Measurements from ENCODE around the gene FHOD3.

DNA sequence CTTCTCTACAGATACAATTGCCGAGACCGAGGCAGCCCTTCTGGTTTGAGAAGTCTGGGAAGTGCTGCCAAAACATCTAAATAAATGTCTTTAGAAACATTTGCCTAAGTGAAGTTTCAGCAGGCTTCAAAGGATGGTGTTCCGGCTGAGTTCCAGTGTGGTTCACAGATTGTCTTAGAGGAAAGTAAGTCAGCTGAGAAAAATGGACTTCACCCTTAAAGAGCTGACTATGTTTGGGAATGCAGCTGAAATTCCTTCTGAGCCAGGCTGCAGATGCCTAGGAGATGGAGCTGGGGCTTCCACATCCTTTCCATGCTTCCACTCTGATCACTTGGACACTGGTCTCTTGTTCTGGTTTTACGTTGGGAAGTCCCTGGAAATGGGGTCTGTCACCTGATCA lies 83.6 kb downstream of the FHOD3 start:
- TF ChIP-seq CREM (IDR thresholded peaks at IDR 0.05) (no peak), CREM (CRISPR knock-in tag; IDR thresholded peaks at IDR 0.05) (no peak), RBAK (CRISPR knock-in tag; IDR thresholded peaks at IDR 0.05) (no peak), ZNF776 (CRISPR knock-in tag; IDR thresholded peaks at IDR 0.05) (no peak), ZNF121 (CRISPR knock-in tag; IDR thresholded peaks at IDR 0.05) (no peak), ZEB1 (IDR thresholded peaks at IDR 0.05; ENCODE audit: insufficient replicate concordance, low read depth) (no peak), ZNF12 (CRISPR knock-in tag; IDR thresholded peaks at IDR 0.05) (no peak)
- TF ChIP-seq, protein P1, sequence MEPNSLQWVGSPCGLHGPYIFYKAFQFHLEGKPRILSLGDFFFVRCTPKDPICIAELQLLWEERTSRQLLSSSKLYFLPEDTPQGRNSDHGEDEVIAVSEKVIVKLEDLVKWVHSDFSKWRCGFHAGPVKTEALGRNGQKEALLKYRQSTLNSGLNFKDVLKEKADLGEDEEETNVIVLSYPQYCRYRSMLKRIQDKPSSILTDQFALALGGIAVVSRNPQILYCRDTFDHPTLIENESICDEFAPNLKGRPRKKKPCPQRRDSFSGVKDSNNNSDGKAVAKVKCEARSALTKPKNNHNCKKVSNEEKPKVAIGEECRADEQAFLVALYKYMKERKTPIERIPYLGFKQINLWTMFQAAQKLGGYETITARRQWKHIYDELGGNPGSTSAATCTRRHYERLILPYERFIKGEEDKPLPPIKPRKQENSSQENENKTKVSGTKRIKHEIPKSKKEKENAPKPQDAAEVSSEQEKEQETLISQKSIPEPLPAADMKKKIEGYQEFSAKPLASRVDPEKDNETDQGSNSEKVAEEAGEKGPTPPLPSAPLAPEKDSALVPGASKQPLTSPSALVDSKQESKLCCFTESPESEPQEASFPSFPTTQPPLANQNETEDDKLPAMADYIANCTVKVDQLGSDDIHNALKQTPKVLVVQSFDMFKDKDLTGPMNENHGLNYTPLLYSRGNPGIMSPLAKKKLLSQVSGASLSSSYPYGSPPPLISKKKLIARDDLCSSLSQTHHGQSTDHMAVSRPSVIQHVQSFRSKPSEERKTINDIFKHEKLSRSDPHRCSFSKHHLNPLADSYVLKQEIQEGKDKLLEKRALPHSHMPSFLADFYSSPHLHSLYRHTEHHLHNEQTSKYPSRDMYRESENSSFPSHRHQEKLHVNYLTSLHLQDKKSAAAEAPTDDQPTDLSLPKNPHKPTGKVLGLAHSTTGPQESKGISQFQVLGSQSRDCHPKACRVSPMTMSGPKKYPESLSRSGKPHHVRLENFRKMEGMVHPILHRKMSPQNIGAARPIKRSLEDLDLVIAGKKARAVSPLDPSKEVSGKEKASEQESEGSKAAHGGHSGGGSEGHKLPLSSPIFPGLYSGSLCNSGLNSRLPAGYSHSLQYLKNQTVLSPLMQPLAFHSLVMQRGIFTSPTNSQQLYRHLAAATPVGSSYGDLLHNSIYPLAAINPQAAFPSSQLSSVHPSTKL (CRISPR knock-in tag; IDR thresholded peaks at IDR 0.05) = no peak

Measured in HepG2 (cell line).